HS-27A (cell line): ENCODE results near the gene PATZ1.
A peak's percentile ranks its signal among the peaks of the same experiment; 100 is the strongest.
"Not testable (repeated sequence)": the region's sequence is repeated elsewhere in the genome, so short reads cannot be mapped to it uniquely, and the experiment has no call there.

ENCODE experiments used
- DNase-seq: peaks from one replicate; pipeline ENCODE4 v3.0.0-alpha.2; 2012; ENCODE audit warnings: low read depth, missing footprints

PATZ1 gene

DNA sequence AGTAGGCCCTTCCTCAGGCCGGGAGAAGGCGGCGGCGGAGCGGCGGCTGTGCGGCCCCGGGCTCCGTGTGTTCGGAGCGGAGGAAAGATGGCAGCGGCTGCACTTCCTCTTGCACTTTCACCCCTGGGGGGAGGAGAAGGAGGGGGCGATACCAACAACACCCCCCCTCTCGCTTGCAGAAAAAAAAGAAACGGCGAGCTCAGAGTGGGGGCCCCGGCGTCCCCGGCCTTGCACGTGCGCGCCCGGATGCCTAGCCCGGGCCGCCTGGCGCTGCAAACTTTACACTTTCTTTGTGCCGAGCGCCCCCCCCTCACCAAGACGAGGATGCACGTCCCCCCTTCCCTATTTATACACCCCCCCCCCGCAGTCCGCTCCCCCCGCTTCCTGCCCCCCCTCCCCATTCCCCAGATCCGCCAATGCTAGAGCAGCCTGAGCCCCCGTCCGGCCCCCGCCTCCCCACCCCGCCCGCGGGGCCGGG, at the start of gene PATZ1:
PATZ1 (minus strand) TSS at position 92 of the 478 bp plus-strand sequence. CDS start 744 bp downstream, outside the sequence.
- DNase-seq = peak; percentile 34

DNA sequence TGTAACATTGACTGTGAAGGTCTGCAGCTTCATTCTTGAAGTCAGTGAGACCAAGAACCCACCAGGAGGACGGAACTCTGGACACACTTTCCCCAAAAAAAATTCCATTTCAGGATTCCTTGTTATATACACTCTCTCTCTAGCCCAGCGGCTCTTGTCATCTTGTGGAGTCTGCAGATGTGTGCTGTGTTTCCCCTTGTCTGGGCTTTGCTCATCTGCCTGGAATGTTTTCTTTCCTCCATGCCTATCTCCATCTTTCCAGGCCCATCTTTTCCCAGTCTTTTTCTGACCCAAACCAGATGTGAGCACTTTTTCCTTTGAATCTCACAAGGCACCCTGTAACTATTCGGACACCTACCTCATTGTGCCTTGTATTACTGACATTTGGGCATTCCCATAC, 48.2 kb upstream of the PATZ1 start:
- DNase-seq = no peak

GRCh38 chr22:31393893-31394292, 47.7 kb upstream of the PATZ1 start:
- no peak for DNase-seq

- not testable (repeated sequence) for DNase-seq
These were observed 32.5 kb upstream of the PATZ1 start for GRCh38 chr22:31378651-31379050.

- DNase-seq = no peak
These were observed 32.0 kb upstream of the PATZ1 start for GRCh38 chr22:31378123-31378522.

- no peak for DNase-seq
These were observed 31.5 kb upstream of the PATZ1 start for GRCh38 chr22:31377612-31378011.

DNA sequence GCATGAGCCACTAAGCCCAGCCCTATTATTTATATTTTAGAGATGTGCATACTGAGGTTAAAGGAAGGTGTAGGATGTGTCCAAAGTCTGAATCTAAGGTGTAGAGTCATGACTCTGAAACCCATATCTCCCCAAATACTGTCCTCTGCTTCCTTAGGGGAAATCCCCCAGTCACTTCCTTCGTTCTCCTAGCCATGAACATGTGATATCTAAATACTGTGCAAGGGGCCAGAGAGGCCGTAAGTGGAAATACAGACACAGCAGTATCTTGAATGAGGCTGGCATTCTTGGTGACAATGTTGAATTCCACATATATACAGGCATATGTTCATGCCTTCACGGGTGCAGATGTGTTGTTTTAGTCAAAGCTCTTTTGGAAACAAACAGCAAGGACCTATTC, 21.3 kb upstream of the PATZ1 start:
- DNase-seq = no peak

DNA sequence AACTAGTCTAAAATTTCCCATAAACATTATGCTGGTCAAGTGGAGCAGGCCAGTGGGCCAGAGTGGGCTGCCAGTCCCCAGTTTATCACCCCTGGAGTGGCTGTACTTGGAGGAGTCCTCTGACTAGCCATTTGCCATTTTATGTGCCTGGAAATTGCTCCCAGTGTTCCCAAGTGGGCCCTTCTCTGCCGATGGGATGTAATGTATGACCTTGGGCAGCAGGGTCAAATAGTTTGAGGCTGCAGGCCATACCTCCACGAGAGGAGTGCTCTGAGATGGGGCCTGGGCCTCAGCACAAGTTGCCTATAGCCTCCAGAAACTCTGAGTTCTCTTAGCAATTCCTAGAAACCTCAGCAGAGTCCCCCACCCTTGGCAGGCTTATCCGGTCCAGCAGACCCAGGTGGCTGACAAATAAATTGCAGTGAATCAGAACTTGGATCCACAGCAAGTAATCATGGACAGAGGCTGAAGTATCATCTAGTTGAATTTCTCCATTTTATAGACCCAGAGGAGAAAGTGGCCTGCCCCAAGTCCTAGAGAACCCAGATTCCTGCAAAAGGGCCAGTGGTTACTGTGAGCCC, 17.8 kb upstream of the PATZ1 start:
- no peak for DNase-seq

GRCh38 chr22:31361743-31362142, 15.6 kb upstream of the PATZ1 start:
- DNase-seq = no peak

- DNase-seq = no peak
These were observed 13.9 kb upstream of the PATZ1 start for GRCh38 chr22:31360029-31360428.

DNA sequence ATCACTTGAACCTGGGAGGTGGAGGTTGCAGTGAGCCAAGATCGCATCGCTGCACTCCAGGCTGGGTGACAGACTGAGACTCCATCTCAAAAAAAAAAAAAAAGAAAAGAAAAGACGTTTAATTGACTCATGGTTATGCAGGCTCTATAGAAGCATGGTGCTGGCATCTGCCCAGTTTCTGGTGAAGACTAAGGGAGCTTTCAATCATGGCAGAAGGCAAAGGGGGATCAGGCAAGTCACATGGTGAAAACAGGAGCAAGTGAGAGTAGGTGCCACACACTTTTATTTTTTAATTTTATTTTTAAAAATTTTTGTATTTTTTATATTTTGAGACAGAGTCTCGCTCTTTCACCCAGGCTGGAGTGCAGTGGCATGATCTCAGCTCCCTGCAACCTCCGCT, 8.4 kb upstream of the PATZ1 start:
- no peak for DNase-seq

- no peak for DNase-seq
These were observed 4.3 kb upstream of the PATZ1 start for GRCh38 chr22:31350410-31350863.

GRCh38 chr22:31349960-31350359, 3.8 kb upstream of the PATZ1 start:
- DNase-seq = no peak

DNA sequence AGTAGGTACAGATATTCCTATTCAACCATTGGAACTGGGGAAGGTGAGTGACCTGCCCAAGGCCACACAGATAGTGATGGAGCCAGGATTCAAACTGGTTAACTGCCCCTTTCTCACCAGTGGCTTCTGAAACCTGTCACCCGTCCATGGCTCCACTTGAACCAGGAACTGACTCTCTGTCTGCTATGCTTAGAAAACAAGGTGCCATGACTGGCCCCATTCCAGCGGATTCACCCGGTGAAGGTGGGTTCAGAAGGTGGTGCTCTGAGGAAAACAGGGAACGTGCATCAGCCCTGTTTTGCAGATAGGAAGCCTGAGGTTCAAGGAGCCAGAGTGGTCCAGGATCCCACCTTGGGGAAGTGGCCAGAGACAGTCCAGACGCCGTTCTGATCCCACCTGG, 2.6 kb upstream of the PATZ1 start:
- DNase-seq = no peak

DNA sequence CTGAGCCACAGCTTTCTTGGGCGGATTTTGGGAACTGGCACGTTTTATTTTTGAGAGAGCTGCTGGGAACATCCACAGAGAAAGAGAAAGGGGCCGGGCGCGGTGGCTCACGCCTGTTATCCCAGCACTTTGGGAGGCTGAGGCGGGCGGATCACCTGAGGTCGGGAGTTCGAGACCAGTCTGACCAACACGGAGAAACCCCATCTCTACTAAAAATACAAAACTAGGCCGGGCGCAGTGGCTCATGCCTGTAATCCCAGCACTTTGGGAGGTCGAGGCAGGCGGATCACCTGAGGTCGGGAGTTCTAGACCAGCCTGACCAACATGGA, 1.8 kb upstream of the PATZ1 start:
- DNase-seq = not testable (repeated sequence)

DNA sequence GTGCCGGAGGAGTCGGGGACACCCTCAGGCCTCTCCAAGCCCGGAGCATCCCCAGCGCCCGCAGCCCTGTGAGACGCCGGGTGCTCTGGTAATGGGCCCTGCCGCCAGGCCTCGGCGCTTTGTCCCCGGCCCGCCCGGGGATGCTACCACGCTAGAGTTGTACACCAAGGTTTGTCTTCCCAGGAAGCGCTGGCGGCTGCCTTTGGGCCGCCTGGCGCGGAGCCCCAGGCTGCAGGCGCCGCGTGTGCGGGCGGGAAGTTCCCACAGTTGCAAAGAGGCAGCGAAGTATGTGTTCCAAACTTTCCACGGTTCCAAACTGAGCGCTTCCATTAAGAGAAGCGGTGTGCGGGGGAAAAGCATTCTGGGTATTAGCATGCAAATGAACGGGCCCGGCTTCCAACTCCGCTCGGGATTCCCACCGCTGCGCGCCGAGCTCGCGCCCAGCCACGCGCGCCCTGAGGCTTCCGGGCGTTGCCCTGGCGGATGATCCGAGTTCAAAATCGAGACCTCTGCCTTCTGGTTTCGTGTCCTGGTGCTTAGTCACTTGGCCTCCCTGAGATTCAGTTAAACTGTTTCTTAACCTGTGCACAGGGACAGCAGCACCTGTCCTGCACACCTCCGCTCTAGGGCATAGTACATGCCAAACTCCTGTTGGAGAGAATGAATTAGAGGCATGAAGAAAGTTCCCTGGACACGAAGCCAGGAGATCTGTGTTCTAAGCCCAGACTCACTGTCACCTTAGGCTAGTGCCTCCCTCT, 1.3 kb upstream of the PATZ1 start:
- DNase-seq = peak; percentile 15

DNA sequence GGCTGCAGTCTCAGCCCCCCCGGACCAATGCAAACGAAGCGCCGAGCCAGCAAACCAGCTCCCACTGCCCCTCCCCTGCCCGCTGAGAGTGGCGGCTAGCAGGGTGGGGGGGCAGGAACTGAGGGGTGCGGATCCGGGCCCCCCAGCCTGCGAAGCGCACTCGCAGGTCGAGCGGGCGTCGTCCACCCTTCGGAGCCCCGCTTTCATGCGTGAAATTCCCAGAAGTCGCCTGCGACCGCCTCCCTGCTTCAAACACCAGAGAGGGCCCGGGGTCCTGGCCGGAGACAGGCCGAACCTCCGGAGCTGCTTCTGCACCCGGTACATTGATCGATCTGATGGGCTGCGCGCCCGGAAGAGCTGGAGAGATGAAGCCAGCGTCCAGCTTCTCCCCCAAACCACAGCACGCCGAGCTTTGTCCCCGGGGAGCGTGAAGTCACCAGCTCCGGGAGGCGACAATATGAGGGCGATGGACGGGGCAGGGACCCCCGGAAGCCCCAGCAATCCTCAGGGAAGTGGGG, 646 bp upstream of the PATZ1 start:
- DNase-seq = peak; percentile 23

DNA sequence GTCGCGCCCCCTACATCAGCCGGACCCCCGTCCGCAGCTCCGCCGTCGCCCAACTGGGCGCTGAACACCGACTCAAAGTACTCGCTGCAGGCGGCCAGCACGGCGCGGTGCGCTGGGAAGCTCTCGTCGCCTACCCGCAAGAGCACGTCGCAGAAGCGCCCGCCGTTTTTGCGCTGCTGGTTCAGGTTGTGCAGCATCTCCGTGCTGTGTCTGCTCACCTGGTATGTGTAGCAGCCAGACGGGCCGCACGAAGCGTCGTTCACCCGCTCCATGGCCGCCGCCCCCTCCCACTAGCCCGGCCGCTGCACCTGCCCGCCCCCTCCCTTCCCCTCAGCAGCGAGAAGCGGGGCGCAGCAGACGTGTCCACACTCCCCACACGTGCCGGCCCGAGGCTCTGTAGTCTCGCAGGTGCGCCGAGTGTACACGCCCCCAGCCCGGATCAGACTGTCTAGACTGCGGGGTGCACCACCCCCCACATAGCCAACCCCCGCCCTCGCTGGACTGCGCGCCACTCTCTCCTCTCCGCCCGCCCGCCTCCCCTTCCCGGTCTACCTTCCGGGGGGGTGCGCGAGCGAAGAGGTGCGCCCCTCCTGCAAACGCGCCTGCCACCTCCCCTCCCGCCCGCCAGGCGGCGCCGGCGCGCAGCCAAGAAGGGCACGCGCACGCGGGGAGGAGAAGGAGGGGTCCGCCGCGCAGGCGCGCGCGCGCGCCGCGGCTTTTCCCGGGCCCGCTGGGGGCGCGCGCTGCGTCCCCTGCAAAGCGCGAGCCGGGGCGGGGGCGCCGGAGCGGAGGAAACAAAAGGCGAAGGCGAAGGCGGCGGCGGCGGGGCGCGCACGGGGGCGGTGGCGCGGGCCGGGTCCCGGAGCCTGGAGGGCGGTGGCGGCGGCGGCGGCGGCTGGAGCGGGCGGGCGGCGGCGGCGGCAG, 553 bp downstream of the PATZ1 start:
- peak; percentile 29 for DNase-seq

GRCh38 chr22:31344578-31345330, 1.4 kb downstream of the PATZ1 start:
- no peak for DNase-seq

DNA sequence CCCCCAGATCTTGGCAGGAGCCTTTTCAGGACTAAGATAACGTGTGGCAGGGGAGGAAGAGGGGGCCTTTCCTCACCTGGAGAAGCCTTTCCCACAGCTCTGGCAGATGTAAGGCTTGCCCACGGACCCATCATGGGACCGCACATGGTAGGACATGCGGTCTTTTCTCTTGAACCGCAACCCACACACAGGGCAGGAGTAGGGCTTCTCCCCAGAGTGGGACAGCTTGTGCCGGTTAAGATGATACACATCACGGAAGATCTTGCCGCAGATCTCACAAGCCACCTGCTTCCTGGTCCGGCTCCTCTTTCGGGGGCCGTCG, 1.9 kb downstream of the PATZ1 start:
- DNase-seq = no peak

GRCh38 chr22:31343235-31344191, 2.6 kb downstream of the PATZ1 start:
- no peak for DNase-seq
